Measurements from ENCODE around the gene EDC4. TPM values are rescaled to one million over a fixed set of nuclear protein-coding genes. Genes with fewer than 3 reads are reported as not detected.

Gene EDC4, protein sequence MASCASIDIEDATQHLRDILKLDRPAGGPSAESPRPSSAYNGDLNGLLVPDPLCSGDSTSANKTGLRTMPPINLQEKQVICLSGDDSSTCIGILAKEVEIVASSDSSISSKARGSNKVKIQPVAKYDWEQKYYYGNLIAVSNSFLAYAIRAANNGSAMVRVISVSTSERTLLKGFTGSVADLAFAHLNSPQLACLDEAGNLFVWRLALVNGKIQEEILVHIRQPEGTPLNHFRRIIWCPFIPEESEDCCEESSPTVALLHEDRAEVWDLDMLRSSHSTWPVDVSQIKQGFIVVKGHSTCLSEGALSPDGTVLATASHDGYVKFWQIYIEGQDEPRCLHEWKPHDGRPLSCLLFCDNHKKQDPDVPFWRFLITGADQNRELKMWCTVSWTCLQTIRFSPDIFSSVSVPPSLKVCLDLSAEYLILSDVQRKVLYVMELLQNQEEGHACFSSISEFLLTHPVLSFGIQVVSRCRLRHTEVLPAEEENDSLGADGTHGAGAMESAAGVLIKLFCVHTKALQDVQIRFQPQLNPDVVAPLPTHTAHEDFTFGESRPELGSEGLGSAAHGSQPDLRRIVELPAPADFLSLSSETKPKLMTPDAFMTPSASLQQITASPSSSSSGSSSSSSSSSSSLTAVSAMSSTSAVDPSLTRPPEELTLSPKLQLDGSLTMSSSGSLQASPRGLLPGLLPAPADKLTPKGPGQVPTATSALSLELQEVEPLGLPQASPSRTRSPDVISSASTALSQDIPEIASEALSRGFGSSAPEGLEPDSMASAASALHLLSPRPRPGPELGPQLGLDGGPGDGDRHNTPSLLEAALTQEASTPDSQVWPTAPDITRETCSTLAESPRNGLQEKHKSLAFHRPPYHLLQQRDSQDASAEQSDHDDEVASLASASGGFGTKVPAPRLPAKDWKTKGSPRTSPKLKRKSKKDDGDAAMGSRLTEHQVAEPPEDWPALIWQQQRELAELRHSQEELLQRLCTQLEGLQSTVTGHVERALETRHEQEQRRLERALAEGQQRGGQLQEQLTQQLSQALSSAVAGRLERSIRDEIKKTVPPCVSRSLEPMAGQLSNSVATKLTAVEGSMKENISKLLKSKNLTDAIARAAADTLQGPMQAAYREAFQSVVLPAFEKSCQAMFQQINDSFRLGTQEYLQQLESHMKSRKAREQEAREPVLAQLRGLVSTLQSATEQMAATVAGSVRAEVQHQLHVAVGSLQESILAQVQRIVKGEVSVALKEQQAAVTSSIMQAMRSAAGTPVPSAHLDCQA (N-terminal part only)
- total RNA-seq, result 10 to 100 TPM; 21.2 to 39.5 TPM

DNA sequence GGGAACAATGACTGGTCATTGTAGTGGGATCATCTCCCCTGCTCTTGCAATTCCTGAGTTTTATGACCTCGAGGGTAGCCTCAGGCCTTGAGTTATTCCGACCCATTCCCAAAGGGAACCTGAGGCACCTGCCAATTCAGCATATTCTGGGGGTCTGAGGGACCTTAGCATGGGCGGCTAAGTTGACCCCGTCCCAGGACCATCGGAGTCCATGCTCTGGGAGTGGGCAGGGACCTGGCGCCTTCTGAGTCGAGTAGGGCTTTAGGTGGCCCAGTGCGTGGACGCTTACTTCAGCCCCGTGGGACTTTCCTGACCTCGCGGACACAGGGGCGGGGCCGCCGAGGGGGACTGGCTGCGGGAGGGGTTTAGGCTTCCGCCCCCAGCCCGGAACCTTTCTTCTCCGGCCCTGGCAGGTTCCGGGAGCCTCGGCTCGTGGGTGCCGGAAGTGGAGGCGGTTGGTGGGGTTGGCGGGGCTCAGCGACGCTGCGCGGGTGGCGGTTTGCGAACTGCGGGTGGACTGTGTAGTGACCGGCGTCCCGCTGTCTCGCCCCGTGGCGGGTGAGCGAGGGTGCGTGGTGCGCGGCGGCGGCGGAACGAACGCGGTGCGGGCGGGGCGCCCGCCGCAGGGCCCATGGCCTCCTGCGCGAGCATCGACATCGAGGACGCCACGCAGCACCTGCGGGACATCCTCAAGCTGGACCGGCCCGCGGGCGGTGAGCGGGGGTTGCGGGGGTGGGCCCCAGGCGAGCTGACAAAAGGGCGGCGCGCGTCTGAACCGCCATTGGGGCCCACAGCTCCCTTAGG lies at the start of gene EDC4:
Gene EDC4, plus strand, starts transcription at position 422 of the 804 bp plus-strand sequence. Its CDS starts 210 bp downstream, at position 632.
- peaks cover 0 to 28% of the 10 kb centered on the region in 2 donors for H3K4me1 ChIP-seq
- H3K9me3 ChIP-seq, result no peaks in the 10 kb centered on the region
- TF ChIP-seq, protein P1, sequence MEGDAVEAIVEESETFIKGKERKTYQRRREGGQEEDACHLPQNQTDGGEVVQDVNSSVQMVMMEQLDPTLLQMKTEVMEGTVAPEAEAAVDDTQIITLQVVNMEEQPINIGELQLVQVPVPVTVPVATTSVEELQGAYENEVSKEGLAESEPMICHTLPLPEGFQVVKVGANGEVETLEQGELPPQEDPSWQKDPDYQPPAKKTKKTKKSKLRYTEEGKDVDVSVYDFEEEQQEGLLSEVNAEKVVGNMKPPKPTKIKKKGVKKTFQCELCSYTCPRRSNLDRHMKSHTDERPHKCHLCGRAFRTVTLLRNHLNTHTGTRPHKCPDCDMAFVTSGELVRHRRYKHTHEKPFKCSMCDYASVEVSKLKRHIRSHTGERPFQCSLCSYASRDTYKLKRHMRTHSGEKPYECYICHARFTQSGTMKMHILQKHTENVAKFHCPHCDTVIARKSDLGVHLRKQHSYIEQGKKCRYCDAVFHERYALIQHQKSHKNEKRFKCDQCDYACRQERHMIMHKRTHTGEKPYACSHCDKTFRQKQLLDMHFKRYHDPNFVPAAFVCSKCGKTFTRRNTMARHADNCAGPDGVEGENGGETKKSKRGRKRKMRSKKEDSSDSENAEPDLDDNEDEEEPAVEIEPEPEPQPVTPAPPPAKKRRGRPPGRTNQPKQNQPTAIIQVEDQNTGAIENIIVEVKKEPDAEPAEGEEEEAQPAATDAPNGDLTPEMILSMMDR (IDR thresholded peaks at IDR 0.05), result no peak
- no peaks in the 10 kb centered on the region for H3K27me3 ChIP-seq
- peak within 1 kb of the TSS; percentile 82 to 86 for H3K4me3 ChIP-seq
- peak; percentile 85 for DNase-seq (ENCODE audit: low spot score)
- peaks cover 61% of the 10 kb centered on the region for H3K36me3 ChIP-seq
- peak within 1 kb of the TSS; percentile 67 to 83 for H3K27ac ChIP-seq

DNA sequence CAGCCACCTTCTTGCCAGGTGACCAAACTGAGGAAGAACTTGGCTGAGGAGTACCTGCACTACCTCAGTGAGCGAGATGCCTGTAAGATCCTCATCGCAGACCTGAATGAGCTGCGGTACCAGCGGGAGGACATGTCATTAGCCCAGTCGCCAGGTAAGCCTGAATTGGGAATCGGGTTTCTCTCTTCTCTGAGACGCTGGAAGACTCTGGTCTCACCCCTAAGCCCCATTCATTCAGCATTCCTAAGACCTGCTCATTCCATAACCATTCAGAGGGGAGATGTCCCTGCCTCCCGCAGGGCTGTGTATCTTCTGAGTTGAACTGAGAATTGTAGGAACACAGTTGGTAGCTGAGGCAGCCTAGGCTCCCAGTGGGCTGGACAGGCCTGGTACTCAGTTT lies 47.7 kb upstream of the EDC4 start:
- TF ChIP-seq, protein P1 (IDR thresholded peaks at IDR 0.05), result no peak
- no peaks in the 10 kb centered on the region for H3K27me3 ChIP-seq
- no peak for DNase-seq (ENCODE audit: low spot score)
- H3K9me3 ChIP-seq, result no peaks in the 10 kb centered on the region
- H3K4me3 ChIP-seq, result no peak overlapping the region
- peaks cover 24% of the 10 kb centered on the region for H3K36me3 ChIP-seq
- no peak overlapping the region for H3K27ac ChIP-seq
- no peaks in the 10 kb centered on the region for H3K4me1 ChIP-seq

DNA sequence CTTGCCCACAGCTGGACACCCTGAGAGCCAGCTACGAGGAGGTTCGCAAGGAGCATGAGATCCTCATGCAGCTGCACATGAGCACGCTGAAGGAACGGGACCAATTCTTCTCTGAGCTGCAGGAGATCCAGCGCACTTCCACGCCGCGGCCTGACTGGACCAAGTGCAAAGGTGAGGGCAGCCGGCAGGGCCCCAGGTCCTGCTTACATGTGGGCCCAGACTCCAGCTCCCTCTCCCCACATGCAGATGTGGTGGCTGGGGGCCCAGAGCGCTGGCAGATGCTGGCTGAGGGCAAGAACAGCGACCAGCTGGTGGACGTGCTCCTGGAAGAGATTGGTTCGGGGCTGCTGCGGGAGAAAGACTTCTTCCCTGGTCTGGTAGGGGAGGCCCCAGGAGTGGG lies 46.9 kb upstream of the EDC4 start:
- DNase-seq (ENCODE audit: low spot score), result no peak
- TF ChIP-seq, protein P1 (IDR thresholded peaks at IDR 0.05), result no peak
- Histone ChIP-seq H3K27me3 (no peaks in the 10 kb centered on the region), H3K36me3 (peaks cover 32% of the 10 kb centered on the region), H3K4me1 (no peaks in the 10 kb centered on the region), H3K4me3 (no peak overlapping the region), H3K9me3 (no peaks in the 10 kb centered on the region), H3K27ac (no peak overlapping the region)

DNA sequence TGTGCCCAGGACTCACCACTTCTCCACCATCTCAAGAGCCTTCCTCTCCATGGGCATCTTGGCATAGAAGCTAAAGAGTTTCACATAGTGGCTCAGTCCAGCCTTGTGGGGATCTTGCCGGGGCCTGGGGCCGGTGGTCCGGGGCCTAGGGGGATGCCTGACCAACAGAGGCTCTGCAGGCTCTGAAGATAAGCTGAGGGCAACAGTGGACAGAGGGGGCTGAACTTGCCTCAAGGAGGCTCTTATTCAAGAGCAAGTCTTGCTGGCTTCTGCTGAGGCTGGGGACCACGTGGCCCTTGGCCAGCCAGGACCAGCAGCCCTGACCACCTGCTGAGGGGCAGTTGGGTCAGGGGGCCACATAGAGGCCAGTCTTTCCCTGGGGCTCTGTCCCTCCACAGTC lies 44.2 kb upstream of the EDC4 start:
- Histone ChIP-seq H3K36me3 (peaks cover 36% of the 10 kb centered on the region), H3K4me1 (peaks cover 0 to 10% of the 10 kb centered on the region in 2 donors), H3K9me3 (no peaks in the 10 kb centered on the region), H3K4me3 (no peak overlapping the region), H3K27me3 (no peaks in the 10 kb centered on the region), H3K27ac (no peak overlapping the region)
- TF ChIP-seq, protein P1 (IDR thresholded peaks at IDR 0.05), result no peak
- no peak for DNase-seq (ENCODE audit: low spot score)

DNA sequence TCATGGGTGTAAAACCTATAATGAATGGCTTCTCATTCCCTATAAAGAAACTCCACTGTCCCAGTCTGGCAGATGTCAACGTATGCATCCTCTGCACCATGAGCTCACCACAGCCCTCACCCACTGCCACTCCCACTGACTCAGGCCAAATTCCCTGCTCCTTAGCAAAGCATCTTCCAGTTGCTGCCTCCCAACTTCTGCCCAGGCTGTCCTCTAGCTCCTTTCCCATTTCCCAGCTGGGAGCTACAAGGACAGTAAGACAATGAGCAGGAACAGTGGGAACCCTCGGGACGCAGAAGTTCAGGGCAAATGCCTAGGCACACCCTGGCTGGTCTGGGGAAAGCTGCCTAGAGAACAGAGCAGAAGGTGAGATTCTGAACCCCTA lies 39.8 kb upstream of the EDC4 start:
- H3K27ac ChIP-seq, result peak overlapping the region; percentile 69 to 70
- H3K4me3 ChIP-seq, result peak overlapping the region; percentile 76 to 98
- DNase-seq (ENCODE audit: low spot score), result no peak
- TF ChIP-seq, protein P1 (IDR thresholded peaks at IDR 0.05), result no peak
- peaks cover 0 to 17% of the 10 kb centered on the region in 2 donors for H3K4me1 ChIP-seq
- H3K9me3 ChIP-seq, result no peaks in the 10 kb centered on the region
- H3K27me3 ChIP-seq, result no peaks in the 10 kb centered on the region
- H3K36me3 ChIP-seq, result peaks cover 33% of the 10 kb centered on the region

Measured in right atrium auricular region (tissue), 2 donors.